ENCODE data around the gene TM7SF2.

The TM7SF2 gene

GRCh38 chr11:65157336-65157735 is 45.7 kb downstream of the TM7SF2 start:
- DNase-seq (ENCODE audit: low read depth) = no peak

GRCh38 chr11:65159012-65159411 is 47.3 kb downstream of the TM7SF2 start:
- DNase-seq (ENCODE audit: low read depth) = no peak

DNA sequence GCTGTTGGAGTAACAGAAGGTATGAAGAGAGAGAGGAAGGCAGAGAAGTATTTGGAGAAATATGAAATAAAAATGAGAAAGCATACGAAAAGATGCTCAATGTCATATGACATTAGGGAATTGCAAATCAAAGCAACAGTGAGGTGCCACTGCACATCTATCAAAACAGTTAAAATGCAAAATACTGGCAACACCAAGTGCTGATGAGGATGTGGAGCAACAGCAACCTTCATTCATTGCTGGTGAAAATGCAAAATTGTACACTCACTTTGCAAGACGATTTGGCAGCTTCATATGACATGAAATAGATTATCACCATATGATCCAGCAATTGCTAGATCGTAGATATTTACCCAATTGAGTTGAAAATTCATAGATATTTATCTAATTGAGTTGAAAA is 49.0 kb downstream of the TM7SF2 start:
- no peak for DNase-seq (ENCODE audit: low read depth)

DNA sequence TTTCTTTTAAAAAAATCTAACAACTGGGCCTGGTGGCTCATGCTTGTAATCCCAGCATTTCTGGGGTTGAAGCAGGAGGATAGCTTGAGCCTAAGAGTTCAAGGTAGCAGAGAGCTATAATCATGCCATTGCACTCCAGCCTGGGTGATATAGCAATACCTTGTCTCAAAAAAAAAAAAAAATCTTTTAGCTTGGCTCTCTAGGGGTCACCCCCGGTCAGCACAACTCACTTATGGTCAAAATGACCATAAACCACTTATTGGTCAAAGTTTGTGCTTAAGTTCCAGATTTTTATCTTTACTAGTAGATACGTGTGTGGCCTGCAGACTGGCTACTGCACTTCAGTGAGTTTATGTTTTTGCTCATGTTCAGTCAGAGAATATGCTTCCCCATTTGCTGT is 52.0 kb downstream of the TM7SF2 start:
- DNase-seq (ENCODE audit: low read depth) = no peak

Data from T-helper 22 cell (primary cell).